ENCODE data around the gene IL23A. TPM values are rescaled to one million over a fixed set of nuclear protein-coding genes. Genes with fewer than 3 reads are reported as not detected.

The IL23A gene
- total and polyA plus RNA-seq, 2 of the 13 experiments (the other 11 are each of a cell fraction or from before 2014, with no cell fraction given): 0.33 to 0.35 TPM

DNA sequence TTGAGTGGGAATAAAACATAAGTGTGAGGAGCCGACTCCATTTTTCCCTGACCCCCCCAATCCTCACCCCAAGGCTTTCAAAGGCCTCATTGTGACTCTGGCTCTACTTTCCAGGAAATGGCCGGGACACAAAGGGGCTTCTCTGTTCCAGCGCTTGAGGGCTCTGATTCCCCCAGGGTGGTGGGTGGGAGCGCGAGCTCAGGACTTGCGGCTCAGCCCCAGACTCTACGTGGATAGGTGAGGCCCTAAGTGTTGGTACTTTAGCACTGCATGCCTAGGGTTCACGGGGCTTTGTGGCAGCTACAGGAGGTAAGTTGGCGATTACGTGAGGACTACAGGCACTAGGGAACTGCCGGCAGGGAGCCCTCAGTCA is 23.4 kb upstream of the IL23A start (continued):
- TF ChIP-seq, protein P1, sequence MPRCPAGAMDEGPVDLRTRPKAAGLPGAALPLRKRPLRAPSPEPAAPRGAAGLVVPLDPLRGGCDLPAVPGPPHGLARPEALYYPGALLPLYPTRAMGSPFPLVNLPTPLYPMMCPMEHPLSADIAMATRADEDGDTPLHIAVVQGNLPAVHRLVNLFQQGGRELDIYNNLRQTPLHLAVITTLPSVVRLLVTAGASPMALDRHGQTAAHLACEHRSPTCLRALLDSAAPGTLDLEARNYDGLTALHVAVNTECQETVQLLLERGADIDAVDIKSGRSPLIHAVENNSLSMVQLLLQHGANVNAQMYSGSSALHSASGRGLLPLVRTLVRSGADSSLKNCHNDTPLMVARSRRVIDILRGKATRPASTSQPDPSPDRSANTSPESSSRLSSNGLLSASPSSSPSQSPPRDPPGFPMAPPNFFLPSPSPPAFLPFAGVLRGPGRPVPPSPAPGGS (CRISPR knock-in tag; IDR thresholded peaks at IDR 0.05): peak; percentile 18; the same call in 1 of the 2 replicates
- 0 out of 2 replicates have a peak, but pooled peaks have one; percentile 11 for TF ChIP-seq MZF1 (CRISPR knock-in tag; IDR thresholded peaks at IDR 0.05; ENCODE audit: borderline replicate concordance)
- TF ChIP-seq ZNF564 (CRISPR knock-in tag; IDR thresholded peaks at IDR 0.05): 0 out of 2 replicates have a peak, but pooled peaks have one; percentile 14
- TF ChIP-seq GABPB1 (CRISPR knock-in tag; IDR thresholded peaks at IDR 0.05): no peak
- TF ChIP-seq, protein P2, sequence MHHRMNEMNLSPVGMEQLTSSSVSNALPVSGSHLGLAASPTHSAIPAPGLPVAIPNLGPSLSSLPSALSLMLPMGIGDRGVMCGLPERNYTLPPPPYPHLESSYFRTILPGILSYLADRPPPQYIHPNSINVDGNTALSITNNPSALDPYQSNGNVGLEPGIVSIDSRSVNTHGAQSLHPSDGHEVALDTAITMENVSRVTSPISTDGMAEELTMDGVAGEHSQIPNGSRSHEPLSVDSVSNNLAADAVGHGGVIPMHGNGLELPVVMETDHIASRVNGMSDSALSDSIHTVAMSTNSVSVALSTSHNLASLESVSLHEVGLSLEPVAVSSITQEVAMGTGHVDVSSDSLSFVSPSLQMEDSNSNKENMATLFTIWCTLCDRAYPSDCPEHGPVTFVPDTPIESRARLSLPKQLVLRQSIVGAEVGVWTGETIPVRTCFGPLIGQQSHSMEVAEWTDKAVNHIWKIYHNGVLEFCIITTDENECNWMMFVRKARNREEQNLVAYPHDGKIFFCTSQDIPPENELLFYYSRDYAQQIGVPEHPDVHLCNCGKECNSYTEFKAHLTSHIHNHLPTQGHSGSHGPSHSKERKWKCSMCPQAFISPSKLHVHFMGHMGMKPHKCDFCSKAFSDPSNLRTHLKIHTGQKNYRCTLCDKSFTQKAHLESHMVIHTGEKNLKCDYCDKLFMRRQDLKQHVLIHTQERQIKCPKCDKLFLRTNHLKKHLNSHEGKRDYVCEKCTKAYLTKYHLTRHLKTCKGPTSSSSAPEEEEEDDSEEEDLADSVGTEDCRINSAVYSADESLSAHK (CRISPR knock-in tag; IDR thresholded peaks at IDR 0.05; ENCODE audit: borderline replicate concordance): 0 out of 2 replicates have a peak, but pooled peaks have one; percentile 9
- TF ChIP-seq NFKB2 (CRISPR knock-in tag; IDR thresholded peaks at IDR 0.05; ENCODE audit: borderline replicate concordance): no peak
- TF ChIP-seq, protein P3, sequence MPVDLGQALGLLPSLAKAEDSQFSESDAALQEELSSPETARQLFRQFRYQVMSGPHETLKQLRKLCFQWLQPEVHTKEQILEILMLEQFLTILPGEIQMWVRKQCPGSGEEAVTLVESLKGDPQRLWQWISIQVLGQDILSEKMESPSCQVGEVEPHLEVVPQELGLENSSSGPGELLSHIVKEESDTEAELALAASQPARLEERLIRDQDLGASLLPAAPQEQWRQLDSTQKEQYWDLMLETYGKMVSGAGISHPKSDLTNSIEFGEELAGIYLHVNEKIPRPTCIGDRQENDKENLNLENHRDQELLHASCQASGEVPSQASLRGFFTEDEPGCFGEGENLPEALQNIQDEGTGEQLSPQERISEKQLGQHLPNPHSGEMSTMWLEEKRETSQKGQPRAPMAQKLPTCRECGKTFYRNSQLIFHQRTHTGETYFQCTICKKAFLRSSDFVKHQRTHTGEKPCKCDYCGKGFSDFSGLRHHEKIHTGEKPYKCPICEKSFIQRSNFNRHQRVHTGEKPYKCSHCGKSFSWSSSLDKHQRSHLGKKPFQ (CRISPR knock-in tag; IDR thresholded peaks at IDR 0.05; ENCODE audit: insufficient replicate concordance): peak; percentile 61
- 0 out of 2 replicates have a peak, but pooled peaks have one; percentile 16 for TF ChIP-seq ZBTB42 (CRISPR knock-in tag; IDR thresholded peaks at IDR 0.05)
- no peak for TF ChIP-seq REPIN1 (CRISPR knock-in tag; IDR thresholded peaks at IDR 0.05; ENCODE audit: borderline replicate concordance, low read depth)
- TF ChIP-seq ZNF124 (CRISPR knock-in tag; IDR thresholded peaks at IDR 0.05): no peak
- TF ChIP-seq, protein P4, sequence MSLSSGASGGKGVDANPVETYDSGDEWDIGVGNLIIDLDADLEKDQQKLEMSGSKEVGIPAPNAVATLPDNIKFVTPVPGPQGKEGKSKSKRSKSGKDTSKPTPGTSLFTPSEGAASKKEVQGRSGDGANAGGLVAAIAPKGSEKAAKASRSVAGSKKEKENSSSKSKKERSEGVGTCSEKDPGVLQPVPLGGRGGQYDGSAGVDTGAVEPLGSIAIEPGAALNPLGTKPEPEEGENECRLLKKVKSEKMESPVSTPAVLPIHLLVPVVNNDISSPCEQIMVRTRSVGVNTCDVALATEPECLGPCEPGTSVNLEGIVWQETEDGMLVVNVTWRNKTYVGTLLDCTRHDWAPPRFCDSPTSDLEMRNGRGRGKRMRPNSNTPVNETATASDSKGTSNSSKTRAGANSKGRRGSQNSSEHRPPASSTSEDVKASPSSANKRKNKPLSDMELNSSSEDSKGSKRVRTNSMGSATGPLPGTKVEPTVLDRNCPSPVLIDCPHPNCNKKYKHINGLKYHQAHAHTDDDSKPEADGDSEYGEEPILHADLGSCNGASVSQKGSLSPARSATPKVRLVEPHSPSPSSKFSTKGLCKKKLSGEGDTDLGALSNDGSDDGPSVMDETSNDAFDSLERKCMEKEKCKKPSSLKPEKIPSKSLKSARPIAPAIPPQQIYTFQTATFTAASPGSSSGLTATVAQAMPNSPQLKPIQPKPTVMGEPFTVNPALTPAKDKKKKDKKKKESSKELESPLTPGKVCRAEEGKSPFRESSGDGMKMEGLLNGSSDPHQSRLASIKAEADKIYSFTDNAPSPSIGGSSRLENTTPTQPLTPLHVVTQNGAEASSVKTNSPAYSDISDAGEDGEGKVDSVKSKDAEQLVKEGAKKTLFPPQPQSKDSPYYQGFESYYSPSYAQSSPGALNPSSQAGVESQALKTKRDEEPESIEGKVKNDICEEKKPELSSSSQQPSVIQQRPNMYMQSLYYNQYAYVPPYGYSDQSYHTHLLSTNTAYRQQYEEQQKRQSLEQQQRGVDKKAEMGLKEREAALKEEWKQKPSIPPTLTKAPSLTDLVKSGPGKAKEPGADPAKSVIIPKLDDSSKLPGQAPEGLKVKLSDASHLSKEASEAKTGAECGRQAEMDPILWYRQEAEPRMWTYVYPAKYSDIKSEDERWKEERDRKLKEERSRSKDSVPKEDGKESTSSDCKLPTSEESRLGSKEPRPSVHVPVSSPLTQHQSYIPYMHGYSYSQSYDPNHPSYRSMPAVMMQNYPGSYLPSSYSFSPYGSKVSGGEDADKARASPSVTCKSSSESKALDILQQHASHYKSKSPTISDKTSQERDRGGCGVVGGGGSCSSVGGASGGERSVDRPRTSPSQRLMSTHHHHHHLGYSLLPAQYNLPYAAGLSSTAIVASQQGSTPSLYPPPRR (CRISPR knock-in tag; IDR thresholded peaks at IDR 0.05; ENCODE audit: borderline replicate concordance): no peak
- no peak for TF ChIP-seq ZNF501 (CRISPR knock-in tag; IDR thresholded peaks at IDR 0.05)
- TF ChIP-seq, protein P5, sequence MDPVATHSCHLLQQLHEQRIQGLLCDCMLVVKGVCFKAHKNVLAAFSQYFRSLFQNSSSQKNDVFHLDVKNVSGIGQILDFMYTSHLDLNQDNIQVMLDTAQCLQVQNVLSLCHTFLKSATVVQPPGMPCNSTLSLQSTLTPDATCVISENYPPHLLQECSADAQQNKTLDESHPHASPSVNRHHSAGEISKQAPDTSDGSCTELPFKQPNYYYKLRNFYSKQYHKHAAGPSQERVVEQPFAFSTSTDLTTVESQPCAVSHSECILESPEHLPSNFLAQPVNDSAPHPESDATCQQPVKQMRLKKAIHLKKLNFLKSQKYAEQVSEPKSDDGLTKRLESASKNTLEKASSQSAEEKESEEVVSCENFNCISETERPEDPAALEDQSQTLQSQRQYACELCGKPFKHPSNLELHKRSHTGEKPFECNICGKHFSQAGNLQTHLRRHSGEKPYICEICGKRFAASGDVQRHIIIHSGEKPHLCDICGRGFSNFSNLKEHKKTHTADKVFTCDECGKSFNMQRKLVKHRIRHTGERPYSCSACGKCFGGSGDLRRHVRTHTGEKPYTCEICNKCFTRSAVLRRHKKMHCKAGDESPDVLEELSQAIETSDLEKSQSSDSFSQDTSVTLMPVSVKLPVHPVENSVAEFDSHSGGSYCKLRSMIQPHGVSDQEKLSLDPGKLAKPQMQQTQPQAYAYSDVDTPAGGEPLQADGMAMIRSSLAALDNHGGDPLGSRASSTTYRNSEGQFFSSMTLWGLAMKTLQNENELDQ (CRISPR knock-in tag; IDR thresholded peaks at IDR 0.05; ENCODE audit: borderline replicate concordance): no peak

Measured in HepG2 (cell line).